HFFc6 (cell line): Measurements from ENCODE around the gene HS3ST5. TPM values are rescaled to one million over a fixed set of nuclear protein-coding genes. Genes with fewer than 3 reads are reported as not detected.
"Not testable (repeated sequence)": the region's sequence is repeated elsewhere in the genome, so short reads cannot be mapped to it uniquely, and the experiment has no call there.

Experiments used
- DNase-seq: peaks from one replicate; pipeline ENCODE4 v3.0.0-alpha.2; 2018
- H3K27ac Mint-ChIP-seq: 2 replicates; pipeline ENCODE4 v1.8.0; 2020; ENCODE audit warnings: mild to moderate bottlenecking, mixed read lengths
- H3K27me3 Mint-ChIP-seq: 2 replicates; pipeline ENCODE4 v1.8.0; 2021; ENCODE audit warnings: mild to moderate bottlenecking, moderate library complexity, mixed read lengths; ENCODE audit not compliant: insufficient read depth
- H3K36me3 Mint-ChIP-seq: 2 replicates; pipeline ENCODE4 v1.8.0; 2021; ENCODE audit warnings: low read depth, mixed read lengths
- H3K4me1 Mint-ChIP-seq: 2 replicates; pipeline ENCODE4 v1.8.0; 2020; ENCODE audit warnings: low read depth, mixed read lengths
- H3K4me3 Mint-ChIP-seq: 2 replicates; pipeline ENCODE4 v1.8.0; 2020; ENCODE audit warnings: mild to moderate bottlenecking, moderate library complexity, mixed read lengths
- H3K9me3 Mint-ChIP-seq: 2 replicates; pipeline ENCODE4 v1.8.0; 2020; ENCODE audit warnings: mild to moderate bottlenecking, mixed read lengths
- CTCF ChIP-seq: fragments of 200-600 bp; sonication (generic); IDR thresholded peaks from 2 replicates; pipeline ENCODE4 v1.5.0; 2021; ENCODE audit warnings: antibody characterized with exemption, mild to moderate bottlenecking
- total RNA-seq, 6 experiments: library from RNA; stranded (reverse); fragmentation: NEBNext Ultra II Directional; extraction: Animal tissue kit (Norgen Biotek cat#: 25700); gene quantifications; 2 replicates in 1 of 6; 3 replicates in 5 of 6; pipeline ENCODE4 v1.2.3, GENCODE V29; 2021

Gene HS3ST5
- total RNA-seq, 6 experiments from 2014 or later = not detected

GRCh38 chr6:114154812-114155211 is 188.0 kb downstream of the HS3ST5 start:
- H3K27ac Mint-ChIP-seq = no peak overlapping the region
- H3K36me3 Mint-ChIP-seq = no peaks in the 10 kb centered on the region
- peaks cover 7% of the 10 kb centered on the region for H3K27me3 Mint-ChIP-seq
- H3K9me3 Mint-ChIP-seq = no peaks in the 10 kb centered on the region
- no peak for DNase-seq
- TF ChIP-seq CTCF = no peak
- H3K4me1 Mint-ChIP-seq = no peaks in the 10 kb centered on the region
- H3K4me3 Mint-ChIP-seq = no peak overlapping the region

DNA sequence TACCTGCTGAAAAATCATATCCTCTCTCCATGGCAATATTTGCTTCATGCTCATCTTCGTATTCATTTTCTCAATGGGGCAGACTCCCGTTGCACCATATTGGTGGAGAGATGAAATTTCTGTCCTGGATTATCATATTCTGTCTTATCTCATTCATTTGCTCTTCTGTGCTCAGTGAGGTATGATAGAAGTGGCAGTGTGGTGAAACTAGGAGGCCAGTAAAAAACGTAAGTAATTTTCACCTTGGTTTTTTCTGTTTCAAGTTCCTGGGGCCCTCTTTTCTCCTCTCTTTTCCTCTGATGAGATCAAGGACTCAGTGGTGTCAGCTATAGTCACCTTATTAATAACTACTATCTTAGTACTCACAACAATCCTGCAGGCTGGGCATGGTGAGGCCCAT is 189.4 kb downstream of the HS3ST5 start:
- H3K27me3 Mint-ChIP-seq = peaks cover 5% of the 10 kb centered on the region
- H3K27ac Mint-ChIP-seq = no peak overlapping the region
- no peak for DNase-seq
- H3K4me3 Mint-ChIP-seq = no peak overlapping the region
- H3K36me3 Mint-ChIP-seq = no peaks in the 10 kb centered on the region
- no peaks in the 10 kb centered on the region for H3K4me1 Mint-ChIP-seq
- no peak for TF ChIP-seq CTCF
- H3K9me3 Mint-ChIP-seq = no peaks in the 10 kb centered on the region

GRCh38 chr6:114151064-114151690 is 191.6 kb downstream of the HS3ST5 start:
- H3K27ac Mint-ChIP-seq = no peak overlapping the region
- no peaks in the 10 kb centered on the region for H3K4me1 Mint-ChIP-seq
- no peak for TF ChIP-seq CTCF
- no peaks in the 10 kb centered on the region for H3K36me3 Mint-ChIP-seq
- no peak for DNase-seq
- no peaks in the 10 kb centered on the region for H3K9me3 Mint-ChIP-seq
- H3K4me3 Mint-ChIP-seq = no peak overlapping the region
- no peaks in the 10 kb centered on the region; the same call in 1 of the 2 replicates for H3K27me3 Mint-ChIP-seq

GRCh38 chr6:114149182-114149581 is 193.6 kb downstream of the HS3ST5 start:
- not testable (repeated sequence) for H3K9me3 Mint-ChIP-seq, H3K27ac Mint-ChIP-seq, DNase-seq, H3K27me3 Mint-ChIP-seq, H3K4me3 Mint-ChIP-seq, H3K36me3 Mint-ChIP-seq, H3K4me1 Mint-ChIP-seq

DNA sequence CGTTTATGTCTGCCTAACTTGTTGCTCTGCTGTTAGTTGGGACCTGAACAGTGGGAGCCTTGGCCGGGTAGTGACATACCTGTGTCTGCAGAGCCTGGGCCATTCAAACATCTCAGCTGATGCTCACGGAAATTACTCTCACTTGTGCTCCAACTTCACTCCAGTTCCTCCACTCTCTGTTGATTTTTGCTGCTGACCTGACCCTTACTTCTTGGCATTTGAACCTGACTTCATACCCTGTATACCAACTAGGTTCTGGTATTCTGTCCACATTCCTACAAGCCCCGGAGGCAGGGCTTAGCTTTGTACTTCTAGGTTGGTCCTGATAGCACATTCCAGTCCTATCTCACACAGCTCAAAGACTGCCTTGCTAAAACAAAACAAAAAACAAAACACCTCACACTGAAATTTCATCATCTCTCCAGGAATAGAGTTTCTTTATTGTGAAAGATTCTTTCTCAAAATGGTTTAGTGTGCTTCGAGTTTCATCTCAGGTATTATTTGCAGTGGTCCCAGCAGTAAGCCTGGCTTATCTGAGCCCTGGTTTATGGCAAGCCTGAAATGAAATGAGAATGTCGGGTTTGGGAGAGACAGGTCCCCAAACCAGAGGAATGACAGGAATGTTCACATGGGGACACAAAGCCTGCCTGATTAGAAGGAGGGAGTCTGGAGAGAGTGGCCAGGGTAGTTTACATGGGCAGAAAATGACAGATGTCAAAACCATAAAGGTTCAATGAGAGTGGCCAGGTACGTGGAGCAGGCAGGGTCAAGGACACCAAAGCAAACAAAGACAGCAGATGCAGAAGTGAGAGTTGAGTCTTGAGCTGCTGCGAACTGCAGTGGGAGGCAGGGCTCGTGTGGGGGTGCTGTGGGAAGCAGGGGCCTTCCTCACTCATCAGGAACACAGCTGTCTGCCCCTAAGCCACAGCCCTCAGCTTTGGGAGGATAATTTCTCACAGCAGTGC is 197.7 kb downstream of the HS3ST5 start:
- H3K4me1 Mint-ChIP-seq = no peaks in the 10 kb centered on the region
- no peak for TF ChIP-seq CTCF
- no peak overlapping the region for H3K27ac Mint-ChIP-seq
- no peaks in the 10 kb centered on the region; the same call in 1 of the 2 replicates for H3K27me3 Mint-ChIP-seq
- DNase-seq = no peak
- H3K36me3 Mint-ChIP-seq = no peaks in the 10 kb centered on the region
- no peak overlapping the region for H3K4me3 Mint-ChIP-seq
- H3K9me3 Mint-ChIP-seq = no peaks in the 10 kb centered on the region

DNA sequence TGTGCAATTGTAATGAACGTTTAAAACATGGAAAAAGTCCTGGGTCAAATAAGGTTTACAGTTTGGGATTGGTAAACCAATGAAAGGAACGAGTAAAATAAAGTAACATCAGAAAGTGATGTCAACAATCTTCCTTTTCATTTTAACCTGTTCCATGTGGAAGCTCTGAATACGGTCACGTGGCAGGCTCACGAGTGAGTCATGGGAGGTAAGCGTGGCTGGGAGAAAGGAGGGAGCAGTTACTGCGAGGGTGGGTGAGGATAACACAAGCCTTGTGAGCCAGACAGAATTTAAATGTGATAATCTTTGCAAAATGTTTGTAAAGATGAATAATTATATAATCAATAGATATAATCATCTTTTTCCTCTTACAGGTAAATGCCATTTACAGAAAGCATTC is 200.6 kb downstream of the HS3ST5 start:
- peaks cover 3% of the 10 kb centered on the region for H3K27me3 Mint-ChIP-seq
- no peaks in the 10 kb centered on the region for H3K4me1 Mint-ChIP-seq
- no peaks in the 10 kb centered on the region for H3K9me3 Mint-ChIP-seq
- H3K27ac Mint-ChIP-seq = no peak overlapping the region
- H3K4me3 Mint-ChIP-seq = no peak overlapping the region
- no peak for TF ChIP-seq CTCF
- no peak for DNase-seq
- H3K36me3 Mint-ChIP-seq = no peaks in the 10 kb centered on the region
